GM21515 (cell line): ENCODE measurements around the gene DDX39B.
A peak's percentile ranks its signal among the peaks of the same experiment; 100 is the strongest.

Experiments
- ATAC-seq: cut with Tn5 transposase; IDR thresholded peaks from one replicate; pipeline ENCODE4 v1.9.1; 2021; ENCODE audit not compliant: unreplicated experiment

The DDX39B gene

GRCh38 chr6:31548544-31548873 is 6.7 kb upstream of the DDX39B start:
- no peak for ATAC-seq

DNA sequence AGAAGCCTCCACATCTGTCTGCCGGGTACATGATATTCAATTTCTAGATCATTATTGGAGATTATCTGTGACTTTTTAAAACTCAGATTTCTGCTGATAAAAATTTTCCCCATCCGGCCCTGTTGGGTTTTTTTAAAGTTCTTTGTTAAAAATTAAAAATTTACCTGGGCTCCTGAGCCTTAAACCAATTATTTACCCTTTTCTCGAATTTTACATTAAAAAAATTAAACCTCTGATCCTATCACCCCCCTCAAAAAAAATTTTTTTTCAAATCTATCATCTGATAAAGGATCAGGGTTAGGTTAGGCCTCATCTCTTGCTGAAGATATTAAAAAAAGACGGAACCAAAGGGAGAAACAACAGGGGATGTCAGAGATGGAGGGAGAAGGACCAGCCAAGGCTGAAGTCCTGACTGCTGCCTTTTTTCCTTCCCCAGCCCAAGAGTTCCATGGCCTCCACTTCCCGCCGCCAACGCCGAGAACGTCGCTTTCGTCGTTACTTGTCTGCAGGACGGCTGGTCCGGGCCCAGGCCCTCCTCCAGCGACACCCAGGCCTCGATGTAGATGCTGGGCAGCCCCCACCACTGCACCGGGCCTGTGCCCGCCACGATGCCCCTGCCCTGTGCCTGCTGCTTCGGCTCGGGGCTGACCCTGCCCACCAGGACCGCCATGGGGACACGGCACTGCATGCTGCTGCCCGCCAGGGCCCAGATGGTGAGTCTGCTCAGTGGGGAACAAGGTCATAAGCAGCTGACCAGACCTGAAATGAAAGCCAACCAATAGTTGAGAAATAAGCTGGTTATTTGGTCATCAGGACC is 6.1 kb upstream of the DDX39B start:
- no peak for ATAC-seq

DNA sequence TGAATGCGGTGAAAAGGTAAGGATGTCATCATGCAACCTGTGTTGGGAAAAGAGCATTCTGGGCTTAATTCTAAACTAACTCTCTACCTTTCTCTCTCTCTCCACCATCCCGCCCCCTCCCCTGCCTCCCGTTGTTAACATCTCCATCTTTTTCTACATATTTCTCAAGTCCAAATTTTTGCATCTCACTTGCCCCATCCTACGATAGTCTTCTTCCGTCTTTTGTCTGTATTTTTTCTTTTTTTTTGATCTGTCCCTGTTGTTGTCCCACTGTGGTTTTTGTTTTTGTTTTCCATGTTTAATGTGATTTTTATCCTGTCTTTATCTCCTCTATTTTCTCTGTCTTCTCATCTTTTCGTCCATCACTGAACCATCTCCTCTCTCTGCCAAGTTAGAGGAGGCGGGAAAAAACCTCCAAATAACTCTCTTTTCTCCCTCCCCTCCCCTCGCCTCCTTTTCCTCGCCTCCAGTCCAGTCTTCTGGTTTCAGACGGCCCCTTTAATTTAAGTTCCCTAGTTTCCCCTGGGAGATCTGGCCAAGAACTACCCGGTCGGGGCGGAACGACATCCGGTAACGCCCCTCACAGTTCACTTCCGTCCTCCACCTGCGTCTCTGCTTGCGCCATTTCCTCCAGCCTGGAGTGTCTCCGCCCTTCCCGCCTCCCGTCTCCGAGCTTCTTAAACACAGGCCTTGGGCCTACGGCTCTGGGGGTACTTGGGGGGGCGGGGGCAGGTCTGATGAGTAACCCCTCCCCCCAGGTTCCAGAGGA is 5.3 kb upstream of the DDX39B start, which contains the start of gene NFKBIL1:
TSS of gene NFKBIL1 (plus strand) at position 651 of the 769 bp plus-strand sequence. CDS start at position 738, 87 bp downstream.
- ATAC-seq: peak; percentile 52

- ATAC-seq: peak; percentile 38
Observed at GRCh38 chr6:31546339-31546957, 4.6 kb upstream of the DDX39B start, which contains the start of gene ATP6V1G2. ATP6V1G2 (minus strand) TSS chr6:31546608; CDS start chr6:31546559, 49 bp downstream.

GRCh38 chr6:31545291-31545690 is 3.5 kb upstream of the DDX39B start:
- ATAC-seq: no peak

DNA sequence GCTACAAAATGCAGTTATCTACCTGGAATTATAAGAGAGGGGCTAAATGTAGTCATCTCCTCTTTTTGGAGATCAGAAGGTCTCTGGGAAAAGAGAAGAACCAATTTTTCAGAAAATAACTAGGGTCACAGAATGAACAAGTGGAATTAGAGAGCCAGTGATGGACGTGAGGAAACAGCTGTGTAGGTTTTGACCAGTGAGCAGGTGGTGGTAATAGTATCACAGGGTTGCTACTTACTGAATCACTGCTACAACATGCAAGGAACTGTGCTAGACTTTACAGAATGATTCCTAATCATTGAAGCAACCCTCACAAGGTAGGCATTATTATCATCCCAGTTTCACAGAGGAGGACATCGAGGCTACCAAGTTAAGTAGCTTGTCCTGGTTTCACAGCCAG is 2.9 kb upstream of the DDX39B start:
- no peak for ATAC-seq

GRCh38 chr6:31543639-31544038 is 1.8 kb upstream of the DDX39B start:
- no peak for ATAC-seq

- ATAC-seq: peak; percentile 27
Observed at GRCh38 chr6:31541059-31541657, 645 bp downstream of the DDX39B start.

GRCh38 chr6:31540640-31541039 is 1.2 kb downstream of the DDX39B start:
- no peak for ATAC-seq

DNA sequence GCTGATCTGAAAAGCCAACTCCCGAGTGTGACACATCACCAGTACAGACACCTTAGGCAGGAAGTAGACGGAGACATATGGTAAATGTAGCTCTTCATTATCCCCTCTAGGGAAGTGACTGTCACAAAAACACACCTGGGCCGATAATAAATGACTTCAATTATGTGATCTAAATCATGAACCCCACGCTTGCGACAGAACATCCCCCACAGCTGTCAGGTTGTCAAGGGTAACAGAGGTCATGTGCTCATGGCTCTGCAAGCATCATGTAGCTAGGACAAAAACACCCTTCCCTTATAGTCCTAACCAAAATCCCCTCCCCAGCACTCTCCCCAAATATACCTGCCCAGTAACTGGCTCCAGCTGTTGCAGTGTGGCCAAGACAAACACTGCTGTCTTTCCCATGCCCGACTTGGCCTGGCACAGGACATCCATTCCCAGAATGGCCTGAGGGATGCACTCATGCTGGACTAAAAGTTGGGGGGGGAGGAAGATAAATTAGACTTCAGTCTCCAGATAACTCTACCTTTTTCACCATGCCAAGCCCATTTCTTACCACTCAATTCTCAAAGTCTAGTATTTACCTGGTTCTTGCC is 2.9 kb downstream of the DDX39B start:
- ATAC-seq: no peak

DNA sequence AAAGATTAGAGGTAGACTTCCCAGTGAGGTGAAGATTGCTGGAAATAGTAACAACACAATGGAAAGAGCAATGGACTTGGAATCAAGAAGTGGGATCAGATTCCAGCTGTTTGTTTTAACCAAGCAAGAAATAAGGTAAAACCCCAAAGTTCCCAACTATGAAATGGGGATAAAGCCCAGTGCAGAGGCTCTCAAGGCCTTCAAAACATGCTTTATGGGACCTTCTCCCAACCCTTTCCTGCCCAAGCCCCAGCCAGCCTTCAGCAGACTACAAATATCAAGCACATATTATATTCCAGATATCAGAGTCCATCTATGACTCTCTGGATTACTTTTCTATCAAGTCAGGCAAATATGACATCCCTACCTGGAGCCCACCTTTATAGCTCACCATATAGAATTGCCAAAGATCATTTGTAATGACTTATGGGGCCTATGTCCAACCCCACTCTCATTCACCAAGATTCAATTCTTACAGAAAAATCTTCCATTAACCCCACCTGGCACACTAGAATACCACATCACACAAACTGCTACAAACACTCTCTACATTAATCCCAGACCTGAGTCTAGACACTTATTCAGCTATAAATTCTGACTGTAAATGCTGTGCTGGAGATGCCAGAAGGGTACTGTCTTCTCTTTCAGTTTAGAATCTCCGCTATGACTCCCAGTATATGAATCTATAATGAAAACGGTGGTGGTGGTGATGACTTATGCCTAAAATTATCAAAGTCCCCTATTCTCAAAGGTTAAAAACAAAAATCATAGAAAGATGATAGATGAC is 6.1 kb downstream of the DDX39B start:
- no peak for ATAC-seq

DNA sequence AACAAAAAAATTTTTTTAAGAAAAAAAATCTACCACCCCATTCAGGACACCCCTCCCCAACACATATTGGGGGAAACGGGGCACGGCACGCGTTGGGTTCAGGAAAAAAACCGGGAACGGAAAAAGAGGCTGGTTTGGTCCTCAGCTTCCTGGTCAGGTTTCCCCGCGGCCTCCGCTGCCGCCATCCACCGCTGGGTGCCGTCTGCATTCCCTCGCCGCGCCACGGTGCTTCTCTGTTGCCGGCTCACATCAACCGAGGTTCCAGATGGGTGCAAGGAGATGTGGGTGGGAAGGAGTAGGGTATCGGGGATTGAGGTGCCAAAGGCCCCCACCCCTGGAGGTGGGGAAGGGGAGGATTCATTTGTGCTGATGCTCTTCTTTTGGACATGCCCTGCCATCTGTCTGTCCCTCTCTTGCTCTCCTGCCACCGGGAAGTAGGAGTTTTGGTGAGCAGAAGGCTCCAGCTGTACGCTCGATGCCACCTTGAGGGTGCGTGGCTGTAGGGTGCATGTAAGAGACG is 7.2 kb downstream of the DDX39B start:
- no peak for ATAC-seq

DNA sequence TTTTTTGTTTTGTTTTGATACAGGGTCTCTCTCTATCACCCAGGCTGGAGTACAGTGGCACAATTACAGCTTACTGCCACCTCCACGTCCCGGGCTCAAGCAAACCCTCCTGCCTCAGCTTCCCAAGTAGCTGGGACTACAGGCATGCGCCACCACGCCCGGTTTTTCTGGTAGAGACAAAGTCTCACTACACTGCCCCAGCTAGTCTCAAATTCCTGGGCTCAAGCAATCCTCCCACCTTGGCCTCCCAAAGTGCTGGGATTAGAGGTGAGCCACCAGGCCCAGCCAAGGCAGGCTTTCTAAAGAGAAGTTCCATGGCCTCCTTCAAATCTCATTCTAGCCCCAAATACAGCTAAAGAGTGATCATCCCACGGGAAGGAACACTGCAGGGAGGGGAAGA is 7.8 kb downstream of the DDX39B start:
- ATAC-seq: no peak

GRCh38 chr6:31533455-31533841 is 8.4 kb downstream of the DDX39B start:
- ATAC-seq: no peak

- no peak for ATAC-seq
Observed at GRCh38 chr6:31532644-31533454, 9.0 kb downstream of the DDX39B start.

GRCh38 chr6:31531771-31532643 is 9.8 kb downstream of the DDX39B start:
- ATAC-seq: no peak

DNA sequence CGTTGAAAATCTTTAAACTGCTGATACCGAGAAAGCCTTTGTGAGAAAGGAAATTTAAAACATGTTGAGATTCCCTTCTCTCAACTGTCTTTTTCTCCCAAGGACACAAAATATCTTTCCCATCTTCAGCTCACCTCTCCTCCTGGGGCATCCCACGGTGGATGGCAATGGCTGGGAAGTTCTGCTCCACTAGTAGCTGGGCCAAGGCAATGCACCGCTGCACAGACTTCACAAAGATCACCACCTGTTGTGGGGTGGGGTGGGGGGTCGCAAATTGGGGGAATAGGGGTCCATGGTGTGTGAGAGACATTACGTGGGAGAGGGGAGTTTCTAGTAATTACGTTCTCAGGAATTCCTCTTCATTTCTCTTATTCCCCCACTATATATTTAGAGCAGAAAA is 10.6 kb downstream of the DDX39B start:
- no peak for ATAC-seq

- no peak for ATAC-seq
Observed at GRCh38 chr6:31530659-31531058, 11.1 kb downstream of the DDX39B start.
